Fibroblast of lung (primary cell): Measurements from ENCODE around the gene S100A7A. TPM values are rescaled to one million over a fixed set of nuclear protein-coding genes. Genes with fewer than 3 reads are reported as not detected.

Source experiments
- DNase-seq, 2 donors: peaks; one replicate each; pipeline versions ENCODE4 v3.0.0 to v3.0.0-alpha.2; 2010; ENCODE audit warnings: low read depth in 2 of 2
- H2AFZ ChIP-seq: 2 replicates; pipeline ENCODE4 v1.5.1; 2012; ENCODE audit warnings: low read length, control low read depth, inconsistent platforms
- H3K27ac ChIP-seq: 2 replicates; pipeline ENCODE4 v1.5.1; 2011; ENCODE audit warnings: low read length, control low read depth; ENCODE audit not compliant: insufficient read depth
- H3K27me3 ChIP-seq: 2 replicates; pipeline ENCODE4 v1.5.1; 2011; ENCODE audit warnings: mild to moderate bottlenecking, low read length; ENCODE audit not compliant: control insufficient read depth, insufficient read depth
- H3K36me3 ChIP-seq: 2 replicates; pipeline ENCODE4 v1.5.1; 2011; ENCODE audit warnings: low read length; ENCODE audit not compliant: control insufficient read depth, insufficient read depth
- H3K4me1 ChIP-seq: 2 replicates; pipeline ENCODE4 v1.5.1; 2011; ENCODE audit warnings: low read length; ENCODE audit not compliant: control insufficient read depth, insufficient read depth; ENCODE audit errors: extremely low read depth
- H3K4me2 ChIP-seq: 2 replicates; pipeline ENCODE4 v1.5.1; 2011; ENCODE audit warnings: low read length, control low read depth; ENCODE audit not compliant: insufficient read depth; ENCODE audit errors: extremely low read depth
- H3K4me3 ChIP-seq, 4 experiments: fragments of 200-600 bp in 1 of 4; sonication (generic) in 1 of 4; replicated peaks in 1 of 4; 2 replicates each; pipeline ENCODE4 v1.5.1; 2011 to 2016; ENCODE audit warnings: low read length in 4 of 4, low read depth in 3 of 4, mild to moderate bottlenecking in 3 of 4, control low read depth in 2 of 4, inconsistent platforms in 1 of 4, mixed read lengths in 1 of 4; ENCODE audit not compliant: insufficient read depth in 1 of 4; ENCODE audit errors: control extremely low read depth in 1 of 4
- H3K79me2 ChIP-seq: 2 replicates; pipeline ENCODE4 v1.5.1; 2012; ENCODE audit warnings: mild to moderate bottlenecking, low read length, inconsistent platforms; ENCODE audit not compliant: control insufficient read depth, insufficient read depth
- H3K9ac ChIP-seq: 2 replicates; pipeline ENCODE4 v1.5.1; 2011; ENCODE audit warnings: mild to moderate bottlenecking, low read length, control low read depth; ENCODE audit not compliant: insufficient read depth
- H3K9me3 ChIP-seq: 2 replicates; pipeline ENCODE4 v1.5.1; 2012; ENCODE audit warnings: low read depth, low read length; ENCODE audit not compliant: control insufficient read depth, insufficient read depth
- H4K20me1 ChIP-seq: 2 replicates; pipeline ENCODE4 v1.5.1; 2011; ENCODE audit warnings: low read length; ENCODE audit not compliant: control insufficient read depth, insufficient read depth; ENCODE audit errors: extremely low read depth
- CTCF ChIP-seq, 2 donors: IDR thresholded peaks in 1 of 2; conservative IDR thresholded peaks in 1 of 2; 1 replicate in 1 of 2; 2 replicates in 1 of 2; pipeline ENCODE4 v1.5.1; 2011 to 2012; ENCODE audit warnings: low read length in 2 of 2, control low read depth in 1 of 2, inconsistent platforms in 1 of 2, low read depth in 1 of 2, mild to moderate bottlenecking in 1 of 2
- EZH2 ChIP-seq: IDR thresholded peaks from 2 replicates; pipeline ENCODE4 v1.5.1; 2012; ENCODE audit warnings: low read length, control low read depth, mild to moderate bottlenecking; ENCODE audit errors: missing control alignments
- polyA plus RNA-seq, 2 donors: library from polyadenylated mRNA; depleted of rRNA in 1 of 2; stranded (reverse) in 1 of 2; unstranded in 1 of 2; fragments of >200 nt; gene quantifications; 2 replicates each; pipeline ENCODE4 v1.2.1, GENCODE V29; 2011 to 2012; ENCODE audit warnings: missing spikeins in 1 of 2
- total RNA-seq: library from RNA; depleted of rRNA; stranded (reverse); fragments of >200 nt; gene quantifications from 2 replicates; pipeline ENCODE4 v1.2.1, GENCODE V29; 2014

S100A7A gene
- total and polyA plus RNA-seq, 2 donors (not counting 1 experiment from before 2014, with no cell fraction given): not detected

GRCh38 chr1:153370146-153370545 is 46.2 kb upstream of the S100A7A start:
- no peaks in the 10 kb centered on the region for H3K9me3 ChIP-seq
- no peak overlapping the region for H3K4me3 ChIP-seq
- DNase-seq: no peak
- H3K9ac ChIP-seq: no peak overlapping the region
- no peaks in the 10 kb centered on the region for H3K79me2 ChIP-seq
- peaks cover 10% of the 10 kb centered on the region for H3K27me3 ChIP-seq
- H3K27ac ChIP-seq: no peak overlapping the region
- H2AFZ ChIP-seq: no peak overlapping the region
- H3K4me2 ChIP-seq: no peak overlapping the region
- no peaks in the 10 kb centered on the region for H3K4me1 ChIP-seq
- H4K20me1 ChIP-seq: no peaks in the 10 kb centered on the region
- H3K36me3 ChIP-seq: no peaks in the 10 kb centered on the region
- TF ChIP-seq EZH2: no peak
- TF ChIP-seq CTCF (conservative IDR thresholded peaks at IDR 0.05 in 1 of 2, IDR thresholded peaks at IDR 0.05 in 1 of 2; ENCODE audit: low read depth in 1 of 2, low read length in 2 of 2): no peak

- Histone ChIP-seq H3K27me3 (peaks cover 5% of the 10 kb centered on the region), H3K4me2 (no peak overlapping the region), H3K27ac (no peak overlapping the region), H3K9ac (no peak overlapping the region), H3K9me3 (no peaks in the 10 kb centered on the region), H4K20me1 (no peaks in the 10 kb centered on the region), H3K36me3 (no peaks in the 10 kb centered on the region), H3K79me2 (no peaks in the 10 kb centered on the region), H3K4me3 (no peak overlapping the region), H2AFZ (no peak overlapping the region), H3K4me1 (no peaks in the 10 kb centered on the region)
- no peak for DNase-seq
- TF ChIP-seq CTCF (conservative IDR thresholded peaks at IDR 0.05 in 1 of 2, IDR thresholded peaks at IDR 0.05 in 1 of 2; ENCODE audit: low read depth in 1 of 2, low read length in 2 of 2) (no peak), EZH2 (no peak)
Observed at GRCh38 chr1:153371231-153371630, 45.1 kb upstream of the S100A7A start.

- Histone ChIP-seq H3K4me2 (no peak overlapping the region), H3K36me3 (no peaks in the 10 kb centered on the region), H3K4me1 (no peaks in the 10 kb centered on the region), H3K9me3 (no peaks in the 10 kb centered on the region), H2AFZ (no peak overlapping the region), H4K20me1 (no peaks in the 10 kb centered on the region), H3K79me2 (no peaks in the 10 kb centered on the region), H3K9ac (no peak overlapping the region), H3K4me3 (no peak overlapping the region), H3K27me3 (peaks cover 5% of the 10 kb centered on the region), H3K27ac (no peak overlapping the region)
- TF ChIP-seq EZH2: no peak
- no peak for TF ChIP-seq CTCF (conservative IDR thresholded peaks at IDR 0.05 in 1 of 2, IDR thresholded peaks at IDR 0.05 in 1 of 2; ENCODE audit: low read depth in 1 of 2, low read length in 2 of 2)
- DNase-seq: no peak
Observed at GRCh38 chr1:153372571-153372970, 43.7 kb upstream of the S100A7A start.
